ENCODE data around the gene TMEM150C.

DNA sequence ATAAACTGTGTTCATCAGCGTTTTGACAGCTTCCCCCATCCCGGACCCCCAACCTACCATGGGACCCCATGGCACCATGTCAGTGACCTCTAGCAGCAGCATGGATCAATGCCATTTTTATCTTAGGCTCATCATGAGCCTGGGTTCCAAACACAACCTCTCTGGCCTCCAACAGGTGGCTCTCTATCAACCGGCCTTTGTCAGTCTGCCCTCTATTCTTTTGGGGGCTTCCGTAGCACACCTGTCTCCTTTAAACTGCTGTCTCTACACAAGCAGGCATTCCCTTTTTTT, 721 bp upstream of the TMEM150C start:
- TF ChIP-seq, protein P1, sequence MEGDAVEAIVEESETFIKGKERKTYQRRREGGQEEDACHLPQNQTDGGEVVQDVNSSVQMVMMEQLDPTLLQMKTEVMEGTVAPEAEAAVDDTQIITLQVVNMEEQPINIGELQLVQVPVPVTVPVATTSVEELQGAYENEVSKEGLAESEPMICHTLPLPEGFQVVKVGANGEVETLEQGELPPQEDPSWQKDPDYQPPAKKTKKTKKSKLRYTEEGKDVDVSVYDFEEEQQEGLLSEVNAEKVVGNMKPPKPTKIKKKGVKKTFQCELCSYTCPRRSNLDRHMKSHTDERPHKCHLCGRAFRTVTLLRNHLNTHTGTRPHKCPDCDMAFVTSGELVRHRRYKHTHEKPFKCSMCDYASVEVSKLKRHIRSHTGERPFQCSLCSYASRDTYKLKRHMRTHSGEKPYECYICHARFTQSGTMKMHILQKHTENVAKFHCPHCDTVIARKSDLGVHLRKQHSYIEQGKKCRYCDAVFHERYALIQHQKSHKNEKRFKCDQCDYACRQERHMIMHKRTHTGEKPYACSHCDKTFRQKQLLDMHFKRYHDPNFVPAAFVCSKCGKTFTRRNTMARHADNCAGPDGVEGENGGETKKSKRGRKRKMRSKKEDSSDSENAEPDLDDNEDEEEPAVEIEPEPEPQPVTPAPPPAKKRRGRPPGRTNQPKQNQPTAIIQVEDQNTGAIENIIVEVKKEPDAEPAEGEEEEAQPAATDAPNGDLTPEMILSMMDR (IDR thresholded peaks at IDR 0.05) = no peak
- TF ChIP-seq POLR2A (IDR thresholded peaks at IDR 0.05) (no peak), POLR2AphosphoS5 (IDR thresholded peaks at IDR 0.05; ENCODE audit: insufficient read depth in 1 of 2, low read depth in 1 of 2) (no peak)
